ENCODE data around the gene HCFC1.

Gene HCFC1

DNA sequence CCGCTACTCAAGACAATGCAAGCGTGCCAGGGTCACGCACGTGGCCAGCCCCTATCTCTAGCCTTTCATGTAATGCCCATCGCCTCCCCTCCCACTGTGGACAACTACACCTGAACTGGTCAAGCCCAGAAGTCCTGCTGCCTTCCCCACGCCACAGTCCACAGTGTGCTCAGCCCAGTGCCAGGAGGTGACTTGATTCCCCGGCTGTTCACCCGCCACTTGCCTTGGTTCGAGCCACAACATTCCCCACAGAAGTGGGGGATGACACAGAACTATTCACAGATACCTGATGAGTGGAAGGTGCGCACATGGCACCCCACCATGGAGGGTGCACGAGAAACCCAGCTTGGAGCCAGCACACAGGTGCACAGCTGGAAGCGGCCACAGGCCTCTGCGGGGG, 52.3 kb downstream of the HCFC1 start:
- no peak overlapping the region for H2BK12ac ChIP-seq (ENCODE audit: low read length)
- peaks cover 0 to 61% (median 0%) of the 10 kb centered on the region in 3 experiments for H3K27me3 ChIP-seq (ENCODE audit: control insufficient read depth in 3 of 3, insufficient read depth in 3 of 3, low read depth in 1 of 3, low read length in 3 of 3)
- H3K27ac ChIP-seq (replicated peaks; ENCODE audit: low read length): no peak overlapping the region
- no peak overlapping the region for H3K23ac ChIP-seq (ENCODE audit: low read depth, low read length, poor library complexity)
- H4K91ac ChIP-seq (ENCODE audit: low read depth, low read length, poor library complexity): no peak overlapping the region
- no peak overlapping the region for H4K8ac ChIP-seq (ENCODE audit: low read depth, low read length)
- H3K4me3 ChIP-seq (ENCODE audit: low read length in 2 of 2): no peak overlapping the region
- no peak overlapping the region for H3K18ac ChIP-seq (ENCODE audit: low read length)
- WGBS, 2 donors (ENCODE audit: extremely low coverage in 2 of 2, insufficient read length in 2 of 2, insufficient replicate concordance in 1 of 2): no CpG with 5 or more reads among the region's 13 CpGs
- no peak overlapping the region for H3K14ac ChIP-seq (ENCODE audit: low read length)
- H2BK15ac ChIP-seq (ENCODE audit: low read length): no peak overlapping the region
- H3K4me2 ChIP-seq (ENCODE audit: insufficient read depth, low read length, poor library complexity, severe bottlenecking): no peak overlapping the region
- no peak overlapping the region for H3K4ac ChIP-seq (ENCODE audit: low read length)
- no peak overlapping the region for H2BK5ac ChIP-seq (ENCODE audit: low read length)
- H3K9me3 ChIP-seq (replicated peaks in 1 of 2; ENCODE audit: control insufficient read depth in 2 of 2, insufficient read depth in 1 of 2, low read depth in 1 of 2, low read length in 2 of 2): no peaks in the 10 kb centered on the region
- H3K79me1 ChIP-seq (ENCODE audit: low read depth, low read length): no peaks in the 10 kb centered on the region
- H3K4me1 ChIP-seq (ENCODE audit: control insufficient read depth in 2 of 2, insufficient read depth in 1 of 2, low read depth in 1 of 2, low read length in 2 of 2): peaks cover 0 to 13% of the 10 kb centered on the region in 2 donors
- no peak overlapping the region for H2AFZ ChIP-seq (ENCODE audit: low read length)
- no peak overlapping the region for H2AK5ac ChIP-seq (ENCODE audit: low read depth, low read length)
- no peak for DNase-seq (ENCODE audit: low spot score)
- no peak overlapping the region for H2BK120ac ChIP-seq (ENCODE audit: low read depth, low read length)
- no peak overlapping the region for H3K9ac ChIP-seq (ENCODE audit: low read depth, low read length, poor library complexity)
- no peaks in the 10 kb centered on the region for H3K36me3 ChIP-seq (replicated peaks in 1 of 2; ENCODE audit: control insufficient read depth in 2 of 2, insufficient read depth in 2 of 2, low read length in 2 of 2)

DNA sequence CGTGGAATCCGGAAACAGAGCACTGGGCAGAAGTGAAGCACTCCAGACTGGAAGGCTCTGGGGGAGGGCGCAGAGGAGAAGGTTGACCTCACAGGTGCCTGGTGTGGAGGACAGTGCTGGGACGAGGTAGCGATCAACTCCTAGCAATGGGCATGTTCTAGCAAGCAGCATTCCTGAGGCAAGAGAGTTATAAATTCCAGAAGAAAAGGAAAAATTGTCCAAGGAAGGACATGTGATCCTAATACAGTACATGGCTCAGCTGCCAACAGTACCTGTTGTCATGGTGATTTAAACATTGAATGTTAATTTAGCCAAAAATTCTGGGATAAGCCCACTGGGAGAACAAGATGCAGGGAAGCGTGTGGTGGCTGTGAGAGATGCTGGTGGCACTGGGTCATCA, 53.7 kb downstream of the HCFC1 start:
- no peak overlapping the region for H2BK15ac ChIP-seq (ENCODE audit: low read length)
- no CpG with 5 or more reads among the region's 6 CpGs for WGBS, 2 donors (ENCODE audit: extremely low coverage in 2 of 2, insufficient read length in 2 of 2, insufficient replicate concordance in 1 of 2)

DNA sequence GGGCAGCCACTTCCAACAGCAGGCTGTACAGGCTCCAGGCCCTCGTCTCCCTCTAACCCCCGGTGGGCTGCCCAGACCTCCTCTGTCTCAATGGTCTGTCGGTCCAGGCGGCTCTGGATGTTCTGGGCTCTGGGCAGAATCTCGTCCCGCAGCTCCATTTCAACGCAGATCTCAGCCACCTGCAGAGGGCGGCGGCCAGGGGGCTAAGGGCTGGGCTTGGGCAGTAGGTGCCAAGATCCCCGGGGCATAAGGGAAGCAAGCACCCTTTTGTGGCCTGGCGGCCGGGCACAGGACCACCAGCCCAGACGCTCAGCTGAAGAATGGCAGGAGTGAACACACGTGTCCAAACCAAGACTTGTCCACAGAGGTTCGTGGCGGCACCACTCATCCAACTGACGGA, 57.9 kb downstream of the HCFC1 start:
- no peak overlapping the region for H2BK5ac ChIP-seq (ENCODE audit: low read length)
- H3K79me1 ChIP-seq (ENCODE audit: low read depth, low read length): no peaks in the 10 kb centered on the region
- no peak overlapping the region for H3K27ac ChIP-seq (replicated peaks; ENCODE audit: low read length)
- no peak for DNase-seq (ENCODE audit: low spot score)
- H3K4me2 ChIP-seq (ENCODE audit: insufficient read depth, low read length, poor library complexity, severe bottlenecking): no peak overlapping the region
- H3K23ac ChIP-seq (ENCODE audit: low read depth, low read length, poor library complexity): no peak overlapping the region
- peaks cover 0 to 41% (median 0%) of the 10 kb centered on the region in 3 experiments for H3K27me3 ChIP-seq (ENCODE audit: control insufficient read depth in 3 of 3, insufficient read depth in 3 of 3, low read depth in 1 of 3, low read length in 3 of 3)
- H3K14ac ChIP-seq (ENCODE audit: low read length): no peak overlapping the region
- no peak overlapping the region for H3K18ac ChIP-seq (ENCODE audit: low read length)
- peaks cover 2 to 4% of the 10 kb centered on the region in 2 donors for H3K4me1 ChIP-seq (ENCODE audit: control insufficient read depth in 2 of 2, insufficient read depth in 1 of 2, low read depth in 1 of 2, low read length in 2 of 2)
- no peak overlapping the region for H2BK12ac ChIP-seq (ENCODE audit: low read length)
- H3K9ac ChIP-seq (ENCODE audit: low read depth, low read length, poor library complexity): no peak overlapping the region
- H4K91ac ChIP-seq (ENCODE audit: low read depth, low read length, poor library complexity): no peak overlapping the region
- no peak overlapping the region for H2BK15ac ChIP-seq (ENCODE audit: low read length)
- H2BK120ac ChIP-seq (ENCODE audit: low read depth, low read length): no peak overlapping the region
- H3K36me3 ChIP-seq (replicated peaks in 1 of 2; ENCODE audit: control insufficient read depth in 2 of 2, insufficient read depth in 2 of 2, low read length in 2 of 2): no peaks in the 10 kb centered on the region
- H4K8ac ChIP-seq (ENCODE audit: low read depth, low read length): no peak overlapping the region
- H3K9me3 ChIP-seq (replicated peaks in 1 of 2; ENCODE audit: control insufficient read depth in 2 of 2, insufficient read depth in 1 of 2, low read depth in 1 of 2, low read length in 2 of 2): no peaks in the 10 kb centered on the region
- H3K4ac ChIP-seq (ENCODE audit: low read length): no peak overlapping the region
- no peak overlapping the region for H2AFZ ChIP-seq (ENCODE audit: low read length)
- no CpG with 5 or more reads among the region's 17 CpGs for WGBS, 2 donors (ENCODE audit: extremely low coverage in 2 of 2, insufficient read length in 2 of 2, insufficient replicate concordance in 1 of 2)
- H3K4me3 ChIP-seq (ENCODE audit: low read length in 2 of 2): no peak overlapping the region
- H2AK5ac ChIP-seq (ENCODE audit: low read depth, low read length): no peak overlapping the region

More for the DNA sequence above, 53.7 kb downstream of the HCFC1 start:
- no peak overlapping the region for H2AK5ac ChIP-seq (ENCODE audit: low read depth, low read length)
- no peak overlapping the region for H2BK120ac ChIP-seq (ENCODE audit: low read depth, low read length)
- H3K14ac ChIP-seq (ENCODE audit: low read length): no peak overlapping the region
- no peak overlapping the region for H3K18ac ChIP-seq (ENCODE audit: low read length)
- H3K4me3 ChIP-seq (ENCODE audit: low read length in 2 of 2): no peak overlapping the region
- peaks cover 0 to 11% of the 10 kb centered on the region in 2 donors for H3K4me1 ChIP-seq (ENCODE audit: control insufficient read depth in 2 of 2, insufficient read depth in 1 of 2, low read depth in 1 of 2, low read length in 2 of 2)
- peaks cover 0 to 63% (median 0%) of the 10 kb centered on the region in 3 experiments for H3K27me3 ChIP-seq (ENCODE audit: control insufficient read depth in 3 of 3, insufficient read depth in 3 of 3, low read depth in 1 of 3, low read length in 3 of 3)
- no peak for DNase-seq (ENCODE audit: low spot score)
- H4K8ac ChIP-seq (ENCODE audit: low read depth, low read length): no peak overlapping the region
- H3K9me3 ChIP-seq (replicated peaks in 1 of 2; ENCODE audit: control insufficient read depth in 2 of 2, insufficient read depth in 1 of 2, low read depth in 1 of 2, low read length in 2 of 2): no peaks in the 10 kb centered on the region
- no peak overlapping the region for H4K91ac ChIP-seq (ENCODE audit: low read depth, low read length, poor library complexity)
- H3K4ac ChIP-seq (ENCODE audit: low read length): no peak overlapping the region
- no peak overlapping the region for H2BK12ac ChIP-seq (ENCODE audit: low read length)
- H3K79me1 ChIP-seq (ENCODE audit: low read depth, low read length): no peaks in the 10 kb centered on the region
- no peak overlapping the region for H2BK5ac ChIP-seq (ENCODE audit: low read length)
- H3K9ac ChIP-seq (ENCODE audit: low read depth, low read length, poor library complexity): no peak overlapping the region
- no peak overlapping the region for H3K27ac ChIP-seq (replicated peaks; ENCODE audit: low read length)
- H3K23ac ChIP-seq (ENCODE audit: low read depth, low read length, poor library complexity): no peak overlapping the region
- no peak overlapping the region for H2AFZ ChIP-seq (ENCODE audit: low read length)
- H3K4me2 ChIP-seq (ENCODE audit: insufficient read depth, low read length, poor library complexity, severe bottlenecking): no peak overlapping the region
- no peaks in the 10 kb centered on the region for H3K36me3 ChIP-seq (replicated peaks in 1 of 2; ENCODE audit: control insufficient read depth in 2 of 2, insufficient read depth in 2 of 2, low read length in 2 of 2)

DNA sequence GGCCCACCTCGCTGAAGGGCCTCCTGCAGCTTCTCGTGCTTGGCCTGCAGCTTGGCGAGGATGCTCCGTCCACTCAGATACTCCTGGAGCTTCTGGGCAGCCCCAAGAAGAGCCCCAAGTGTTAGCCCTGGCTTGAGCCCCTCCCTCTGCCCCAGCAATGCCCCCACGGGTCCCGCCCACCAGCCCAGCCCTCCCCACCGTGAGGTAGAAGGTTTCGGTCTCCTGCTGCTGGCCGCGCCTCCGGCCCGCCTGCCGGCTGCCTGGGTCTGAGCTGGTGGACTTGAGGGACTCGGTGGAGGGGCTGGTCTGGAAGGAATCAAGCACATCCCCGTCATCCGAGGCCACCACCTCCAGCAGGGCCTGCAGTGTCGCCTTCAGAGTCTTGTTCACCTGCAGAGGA, 58.4 kb downstream of the HCFC1 start:
- peaks cover 2 to 4% of the 10 kb centered on the region in 2 donors for H3K4me1 ChIP-seq (ENCODE audit: control insufficient read depth in 2 of 2, insufficient read depth in 1 of 2, low read depth in 1 of 2, low read length in 2 of 2)
- H2BK15ac ChIP-seq (ENCODE audit: low read length): no peak overlapping the region
- H4K8ac ChIP-seq (ENCODE audit: low read depth, low read length): no peak overlapping the region
- no peak overlapping the region for H2BK120ac ChIP-seq (ENCODE audit: low read depth, low read length)
- H3K4me2 ChIP-seq (ENCODE audit: insufficient read depth, low read length, poor library complexity, severe bottlenecking): no peak overlapping the region
- no peaks in the 10 kb centered on the region for H3K36me3 ChIP-seq (replicated peaks in 1 of 2; ENCODE audit: control insufficient read depth in 2 of 2, insufficient read depth in 2 of 2, low read length in 2 of 2)
- no peak overlapping the region for H2AK5ac ChIP-seq (ENCODE audit: low read depth, low read length)
- peaks cover 0 to 37% (median 0%) of the 10 kb centered on the region in 3 experiments for H3K27me3 ChIP-seq (ENCODE audit: control insufficient read depth in 3 of 3, insufficient read depth in 3 of 3, low read depth in 1 of 3, low read length in 3 of 3)
- H3K27ac ChIP-seq (replicated peaks; ENCODE audit: low read length): no peak overlapping the region
- H2AFZ ChIP-seq (ENCODE audit: low read length): no peak overlapping the region
- no peak overlapping the region for H3K14ac ChIP-seq (ENCODE audit: low read length)
- no peak overlapping the region for H3K4me3 ChIP-seq (ENCODE audit: low read length in 2 of 2)
- no peak overlapping the region for H3K18ac ChIP-seq (ENCODE audit: low read length)
- H4K91ac ChIP-seq (ENCODE audit: low read depth, low read length, poor library complexity): no peak overlapping the region
- no CpG with 5 or more reads among the region's 17 CpGs for WGBS, 2 donors (ENCODE audit: extremely low coverage in 2 of 2, insufficient read length in 2 of 2, insufficient replicate concordance in 1 of 2)
- H2BK5ac ChIP-seq (ENCODE audit: low read length): no peak overlapping the region
- DNase-seq (ENCODE audit: low spot score): no peak
- H3K23ac ChIP-seq (ENCODE audit: low read depth, low read length, poor library complexity): no peak overlapping the region
- no peak overlapping the region for H3K4ac ChIP-seq (ENCODE audit: low read length)
- H3K9ac ChIP-seq (ENCODE audit: low read depth, low read length, poor library complexity): no peak overlapping the region
- no peaks in the 10 kb centered on the region for H3K79me1 ChIP-seq (ENCODE audit: low read depth, low read length)
- no peaks in the 10 kb centered on the region for H3K9me3 ChIP-seq (replicated peaks in 1 of 2; ENCODE audit: control insufficient read depth in 2 of 2, insufficient read depth in 1 of 2, low read depth in 1 of 2, low read length in 2 of 2)
- no peak overlapping the region for H2BK12ac ChIP-seq (ENCODE audit: low read length)
